ENCODE measurements around the gene SPEF1.

SPEF1 gene

GRCh38 chr20:3787324-3788014 is 6.2 kb upstream of the SPEF1 start:
- DNase-seq: peak; percentile 23

GRCh38 chr20:3786665-3787323 is 5.5 kb upstream of the SPEF1 start, which contains the start of gene CENPB:
Gene CENPB (minus strand): TSS chr20:3786740. CDS start chr20:3786483, 257 bp downstream.
- peak; percentile 79 for DNase-seq

DNA sequence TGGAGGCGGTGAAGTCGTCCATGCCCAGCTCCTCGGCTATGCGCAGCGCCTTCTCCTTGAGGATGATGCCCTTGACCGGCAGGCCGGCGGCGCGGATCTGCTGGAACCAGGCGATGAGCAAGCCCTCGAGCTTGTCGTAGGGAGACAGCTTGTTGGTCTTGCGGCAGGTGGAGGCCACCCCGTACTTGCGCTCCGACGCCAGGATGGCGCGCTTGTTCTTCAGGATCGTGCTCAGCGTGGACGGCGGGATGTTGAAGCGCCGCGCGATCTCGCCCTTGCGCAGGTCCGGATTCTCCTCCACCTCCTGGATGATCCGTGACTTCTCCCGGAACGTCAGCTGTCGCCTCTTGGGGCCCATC is 4.9 kb upstream of the SPEF1 start:
- peak; percentile 38 for DNase-seq

- no peak for DNase-seq
Measured at GRCh38 chr20:3785240-3786125, 4.2 kb upstream of the SPEF1 start.

DNA sequence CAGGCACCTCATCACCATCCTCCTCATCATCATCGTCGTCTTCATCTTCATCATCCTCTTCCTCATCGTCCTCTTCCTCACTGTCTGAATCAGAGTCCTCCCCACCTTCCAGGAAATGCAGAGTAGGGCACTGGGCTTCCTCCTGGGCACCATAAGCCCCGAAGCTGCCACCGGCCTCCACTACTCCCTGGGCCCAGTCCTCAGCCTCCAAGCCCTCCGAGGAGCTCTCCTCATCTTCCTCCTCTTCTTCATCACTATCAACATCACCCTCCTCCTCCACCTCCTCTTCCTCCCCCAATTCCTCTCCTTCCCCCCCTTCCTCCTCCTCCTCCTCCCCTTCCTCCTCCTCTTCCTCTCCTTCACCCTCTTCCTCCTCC is 3.6 kb upstream of the SPEF1 start:
- DNase-seq: no peak

GRCh38 chr20:3784216-3784853 is 3.1 kb upstream of the SPEF1 start:
- DNase-seq: no peak

DNA sequence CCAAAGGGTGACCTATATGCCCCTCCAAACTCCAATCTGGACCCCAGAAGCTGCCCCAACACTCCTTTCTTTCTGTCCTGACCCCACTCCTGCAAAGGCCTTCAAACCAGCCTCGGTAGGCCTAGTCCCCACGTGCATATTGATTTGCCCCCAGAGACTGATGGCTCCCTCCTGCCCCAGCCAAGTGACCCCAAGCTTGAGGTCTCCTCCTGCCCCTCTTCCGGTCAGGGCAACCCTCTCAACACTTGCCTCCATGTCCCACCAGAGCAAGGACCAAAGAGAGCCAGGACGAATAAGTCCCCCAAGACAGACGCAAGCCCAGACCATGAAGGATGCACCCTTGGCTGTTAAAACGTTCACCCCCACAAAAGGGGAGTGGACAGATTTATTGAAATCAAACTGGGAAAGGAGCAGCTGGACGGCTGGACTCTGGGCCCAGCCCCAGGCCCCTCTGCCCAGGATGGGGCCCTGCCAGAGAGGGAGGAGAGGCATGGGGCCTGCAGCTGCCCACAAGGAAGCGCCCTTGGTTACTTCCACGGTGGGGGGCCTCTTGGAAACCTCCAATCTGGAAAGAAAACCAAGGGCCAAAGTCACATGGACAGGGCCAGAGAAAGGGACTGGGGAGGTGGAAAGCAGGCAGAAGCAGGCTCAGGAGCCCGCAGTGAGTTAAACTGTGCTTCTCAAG is 2.4 kb upstream of the SPEF1 start:
- DNase-seq: no peak

DNA sequence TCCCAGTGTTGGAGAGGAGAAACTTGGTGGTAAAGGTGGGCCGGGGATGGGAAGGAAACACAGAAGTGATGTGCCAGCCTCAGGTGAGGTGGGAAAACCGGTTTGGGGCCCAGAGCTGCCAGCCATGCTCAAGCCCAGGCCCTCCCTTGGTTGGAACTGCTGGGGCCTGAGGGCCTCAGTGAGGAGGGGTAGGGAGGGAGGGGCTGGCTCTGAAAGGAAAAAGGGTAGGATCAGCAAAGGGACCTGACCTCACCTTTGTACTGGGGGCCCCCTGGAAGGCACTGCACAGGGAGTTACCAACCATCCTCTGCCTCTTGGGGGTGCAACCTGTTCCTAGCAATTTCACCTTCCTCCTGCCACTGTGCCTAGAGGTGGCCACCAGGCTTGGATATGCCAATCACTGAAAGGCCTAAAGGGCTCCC is 1.8 kb upstream of the SPEF1 start:
- DNase-seq: no peak

DNA sequence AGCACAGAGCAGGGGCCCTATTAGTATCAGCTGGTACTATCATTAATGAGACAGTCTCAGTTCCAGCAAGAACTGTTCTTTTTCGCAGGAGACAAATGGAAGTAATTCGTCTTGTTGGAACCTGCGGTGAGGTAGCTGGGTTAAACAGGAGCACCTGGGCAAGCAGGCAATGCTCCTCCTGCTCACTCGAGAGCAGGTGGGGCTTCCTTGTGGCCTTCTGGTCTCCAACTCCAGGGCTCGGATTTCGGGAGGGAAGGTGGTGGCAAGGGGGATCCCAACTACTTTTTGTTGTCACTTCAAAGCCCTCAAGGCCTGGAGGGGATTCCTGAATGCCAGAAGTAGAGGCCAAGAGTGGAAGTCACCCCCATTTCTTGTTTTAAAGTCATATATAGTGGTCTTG is 1.3 kb upstream of the SPEF1 start:
- no peak for DNase-seq

DNA sequence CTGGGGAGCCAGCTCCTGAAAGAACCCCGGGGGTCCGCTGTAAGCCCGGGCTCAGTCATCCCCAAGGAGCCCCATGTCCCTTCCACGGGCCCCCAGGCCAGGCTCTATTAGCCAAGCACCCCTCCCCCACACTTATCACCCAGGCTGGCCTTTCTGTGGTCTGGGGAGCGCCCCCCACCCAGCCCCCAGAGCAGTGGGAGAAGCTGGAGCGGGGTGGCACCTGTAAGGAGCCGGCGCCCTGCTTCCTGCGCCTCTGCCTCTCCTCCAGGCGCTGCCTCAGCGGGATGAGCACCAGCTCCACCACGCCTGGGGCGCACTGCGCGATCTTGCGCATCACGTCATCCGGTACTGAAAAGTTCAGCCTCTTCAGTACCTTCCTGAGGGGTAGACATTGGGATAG is 2.3 kb downstream of the SPEF1 start:
- no peak for DNase-seq

GRCh38 chr20:3777716-3778629 is 3.3 kb downstream of the SPEF1 start:
- peak; percentile 28 for DNase-seq

DNA sequence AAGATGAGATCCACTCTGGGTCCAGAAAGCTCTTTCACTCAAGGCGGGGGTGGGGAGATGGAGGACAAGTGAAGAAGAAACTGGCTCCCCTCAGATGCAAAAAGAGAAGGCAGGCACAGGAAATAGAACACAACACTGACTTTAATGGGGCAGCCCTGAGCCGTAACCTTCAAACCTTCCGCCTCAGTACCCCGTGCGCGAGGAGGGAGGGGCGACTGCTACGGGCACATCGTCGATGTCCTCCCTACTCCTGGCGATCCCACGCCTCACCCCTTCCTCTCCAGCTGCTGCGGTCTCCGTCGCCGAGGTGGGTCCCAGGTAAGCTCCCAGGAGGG is 3.9 kb downstream of the SPEF1 start:
- DNase-seq: no peak

DNA sequence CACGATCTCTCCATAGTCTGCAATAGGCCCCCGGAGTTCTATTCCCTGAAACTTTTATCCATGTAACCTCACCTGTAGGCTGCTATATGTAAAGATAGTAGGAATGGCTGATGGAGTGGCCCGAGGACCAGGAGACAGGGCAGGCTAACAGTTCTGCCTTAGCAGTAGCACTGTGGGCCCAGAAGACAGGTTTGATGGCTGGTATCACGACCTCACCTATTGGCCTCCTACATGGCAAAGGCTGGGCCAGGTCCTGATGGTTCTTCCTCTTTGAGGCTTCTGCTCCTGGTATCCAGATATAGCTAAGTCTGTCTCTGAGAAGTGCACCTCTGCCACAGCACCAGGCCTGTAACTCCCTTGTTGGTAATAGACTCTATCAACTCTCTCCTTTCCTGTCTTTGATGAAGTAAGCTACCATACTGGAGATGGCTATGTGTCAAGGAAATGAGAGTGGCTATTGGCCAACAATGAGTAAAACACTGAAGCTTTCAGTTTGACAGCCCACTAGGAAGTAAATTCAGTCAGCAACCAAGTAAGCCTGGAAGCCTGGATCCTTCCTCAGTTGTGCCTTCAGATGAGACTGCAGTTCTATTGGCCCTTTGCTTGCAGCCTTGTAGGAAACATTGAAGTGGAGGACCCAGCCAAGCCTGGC is 5.7 kb downstream of the SPEF1 start:
- no peak for DNase-seq

- no peak for DNase-seq
Measured at GRCh38 chr20:3771552-3772058, 9.6 kb downstream of the SPEF1 start.

GRCh38 chr20:3768342-3769130 is 12.7 kb downstream of the SPEF1 start:
- peak; percentile 87 for DNase-seq

DNA sequence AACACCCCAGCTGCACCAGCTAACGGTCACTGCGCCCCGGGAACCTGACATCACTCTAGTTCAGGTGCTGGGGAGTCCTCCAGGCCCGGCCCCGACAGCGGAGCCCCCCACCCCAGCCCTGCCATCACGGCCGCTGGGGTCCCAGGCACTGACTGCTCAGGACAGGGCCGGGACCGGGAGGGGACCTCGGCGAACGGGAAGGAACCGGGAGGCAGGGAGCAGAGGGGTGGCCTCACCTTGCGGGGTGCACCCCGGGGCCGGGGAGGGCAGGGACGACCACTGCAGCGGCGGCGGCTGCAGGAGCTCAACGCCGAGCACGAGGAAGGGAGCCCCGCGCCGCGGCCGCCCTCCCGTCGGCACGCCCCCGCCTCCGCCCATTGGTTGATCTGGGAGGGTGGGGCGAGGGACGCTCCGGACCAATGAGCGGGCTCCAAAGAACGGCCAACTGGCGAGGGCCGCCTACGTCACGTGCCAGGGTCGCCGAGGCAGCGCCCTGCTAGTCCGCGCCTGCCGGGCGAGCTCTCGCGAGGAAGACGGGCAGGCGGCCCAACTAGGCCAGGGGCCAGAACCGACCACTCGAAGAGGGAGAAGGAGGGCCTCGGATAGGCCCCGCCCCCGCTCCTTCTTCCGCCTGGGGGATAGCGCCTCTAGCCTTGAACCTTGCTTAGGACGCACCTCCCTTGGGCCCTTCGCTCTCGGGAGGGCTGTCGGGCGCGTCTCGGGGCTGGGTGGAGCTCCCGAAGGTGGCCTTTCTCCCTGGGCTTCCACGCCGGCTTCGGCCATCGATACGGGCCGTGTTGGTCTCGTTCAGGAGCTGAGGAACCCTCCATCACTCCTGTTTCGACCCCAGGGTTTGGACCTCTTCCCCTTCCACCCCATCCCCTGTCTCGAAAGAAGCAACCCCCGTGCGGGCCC is 13.6 kb downstream of the SPEF1 start, which contains the start of gene ADISSP:
TSS of gene ADISSP (minus strand) at position 327 of the 915 bp plus-strand sequence. CDS start 7,653 bp downstream, outside the sequence.
- peak; percentile 98 for DNase-seq

DNA sequence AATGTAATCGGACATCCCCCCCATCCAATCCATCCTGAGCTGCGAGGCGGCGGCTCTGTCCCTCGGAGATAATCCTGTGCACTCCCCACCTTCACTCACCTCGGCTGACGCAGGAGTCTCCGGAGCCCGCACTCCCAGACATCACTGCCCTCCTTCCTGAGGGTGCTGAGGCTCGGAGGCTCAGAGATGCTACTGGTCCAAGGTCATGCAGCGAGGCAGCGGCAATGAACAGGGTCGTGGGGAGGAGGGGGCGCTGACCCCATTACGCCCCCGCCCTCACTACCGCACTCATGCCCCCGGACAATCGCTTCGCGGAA is 14.2 kb downstream of the SPEF1 start:
- no peak for DNase-seq

DNA sequence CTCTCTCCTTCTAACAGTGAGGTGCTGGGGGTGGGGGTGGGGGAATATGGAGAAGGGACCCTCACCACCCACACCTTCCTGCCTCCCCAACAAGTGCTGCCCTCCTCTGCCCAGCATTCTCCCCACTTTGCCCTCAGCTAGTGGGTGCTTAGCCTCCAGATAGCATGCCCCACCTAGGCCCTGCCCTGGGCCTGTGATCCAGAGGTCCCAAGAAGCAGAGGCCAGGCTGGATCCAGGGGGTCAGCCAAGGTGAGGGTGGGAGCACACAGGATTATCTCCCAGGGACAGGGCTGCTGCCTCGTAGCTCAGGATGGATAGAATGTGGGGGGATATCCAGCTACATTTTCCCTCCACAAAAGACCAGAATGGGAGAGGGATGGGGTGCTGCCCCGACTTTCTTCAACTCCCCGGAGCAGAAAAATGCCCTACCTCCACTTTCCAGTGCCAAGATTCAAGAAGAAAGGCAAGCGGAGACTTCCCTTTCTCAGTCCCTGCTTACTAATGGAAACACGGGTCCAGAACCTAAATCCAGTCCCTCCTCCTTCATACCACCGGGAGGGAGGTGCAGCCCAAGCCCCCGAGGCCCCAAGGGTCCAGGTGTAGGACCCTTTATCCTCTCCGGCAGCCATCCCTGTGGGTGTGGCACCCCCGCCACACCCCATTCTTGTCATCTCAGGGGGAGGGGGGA is 14.7 kb downstream of the SPEF1 start:
- DNase-seq: no peak

All from fibroblast of upper back skin (primary cell).